Measurements from ENCODE around the gene SLC30A1. TPM values are rescaled to one million over a fixed set of nuclear protein-coding genes. Genes with fewer than 3 reads are reported as not detected.
A peak's percentile ranks its signal among the peaks of the same experiment; 100 is the strongest.

The SLC30A1 gene
- total and polyA plus RNA-seq, 2 donors: 5.7 to 9.3 TPM

- DNase-seq (ENCODE audit: low read depth in 6 of 9, low spot score in 9 of 9): no peak
- no peaks in the 10 kb centered on the region for H3K4me1 ChIP-seq (ENCODE audit: control insufficient read depth in 2 of 2, insufficient read depth in 2 of 2, low read length in 2 of 2)
- no peaks in the 10 kb centered on the region for H3K36me3 ChIP-seq (ENCODE audit: control insufficient read depth in 2 of 2, insufficient read depth in 2 of 2, low read length in 1 of 2)
- no peaks in the 10 kb centered on the region for H3K27me3 ChIP-seq (ENCODE audit: control insufficient read depth in 2 of 2, insufficient read depth in 1 of 2, low read length in 1 of 2)
- no peaks in the 10 kb centered on the region for H3K9me3 ChIP-seq (ENCODE audit: control insufficient read depth in 2 of 2, insufficient read depth in 1 of 2, low read length in 1 of 2)
- no peak overlapping the region for H3K4me3 ChIP-seq (ENCODE audit: low read length in 2 of 2)
- H3K27ac ChIP-seq (ENCODE audit: low read depth in 1 of 2, low read length in 1 of 2): no peak overlapping the region
Measured at GRCh38 chr1:211595419-211595818, 16.5 kb upstream of the SLC30A1 start.

- no peak for DNase-seq (ENCODE audit: low read depth in 6 of 9, low spot score in 9 of 9)
- Histone ChIP-seq H3K4me1 (ENCODE audit: control insufficient read depth in 2 of 2, insufficient read depth in 2 of 2, low read length in 2 of 2) (peaks cover 0 to 4% of the 10 kb centered on the region in 2 donors), H3K27ac (ENCODE audit: low read depth in 1 of 2, low read length in 1 of 2) (no peak overlapping the region), H3K27me3 (ENCODE audit: control insufficient read depth in 2 of 2, insufficient read depth in 1 of 2, low read length in 1 of 2) (no peaks in the 10 kb centered on the region), H3K9me3 (ENCODE audit: control insufficient read depth in 2 of 2, insufficient read depth in 1 of 2, low read length in 1 of 2) (no peaks in the 10 kb centered on the region), H3K36me3 (ENCODE audit: control insufficient read depth in 2 of 2, insufficient read depth in 2 of 2, low read length in 1 of 2) (no peaks in the 10 kb centered on the region), H3K4me3 (ENCODE audit: low read length in 2 of 2) (no peak overlapping the region)
- 93% methylated on average over 5 of the region's 5 CpGs for WGBS
Measured at GRCh38 chr1:211591980-211592493, 13.1 kb upstream of the SLC30A1 start.

GRCh38 chr1:211589782-211590721 lies 11.1 kb upstream of the SLC30A1 start:
- peak in 1 of 9 donors; percentile 34 for DNase-seq (ENCODE audit: low read depth in 6 of 9, low spot score in 9 of 9)
- no peak overlapping the region for H3K27ac ChIP-seq (ENCODE audit: low read depth in 1 of 2, low read length in 1 of 2)
- WGBS: 17% methylated on average over 6 of the region's 6 CpGs
- H3K9me3 ChIP-seq (ENCODE audit: control insufficient read depth in 2 of 2, insufficient read depth in 1 of 2, low read length in 1 of 2): no peaks in the 10 kb centered on the region
- H3K4me3 ChIP-seq (ENCODE audit: low read length in 2 of 2): no peak overlapping the region
- no peaks in the 10 kb centered on the region for H3K27me3 ChIP-seq (ENCODE audit: control insufficient read depth in 2 of 2, insufficient read depth in 1 of 2, low read length in 1 of 2)
- peaks cover 0 to 4% of the 10 kb centered on the region in 2 donors for H3K4me1 ChIP-seq (ENCODE audit: control insufficient read depth in 2 of 2, insufficient read depth in 2 of 2, low read length in 2 of 2)
- no peaks in the 10 kb centered on the region for H3K36me3 ChIP-seq (ENCODE audit: control insufficient read depth in 2 of 2, insufficient read depth in 2 of 2, low read length in 1 of 2)

- over 99% methylated on average over 4 of the region's 4 CpGs for WGBS
- Histone ChIP-seq H3K36me3 (ENCODE audit: control insufficient read depth in 2 of 2, insufficient read depth in 2 of 2, low read length in 1 of 2) (no peaks in the 10 kb centered on the region), H3K9me3 (ENCODE audit: control insufficient read depth in 2 of 2, insufficient read depth in 1 of 2, low read length in 1 of 2) (no peaks in the 10 kb centered on the region), H3K27me3 (ENCODE audit: control insufficient read depth in 2 of 2, insufficient read depth in 1 of 2, low read length in 1 of 2) (no peaks in the 10 kb centered on the region), H3K27ac (ENCODE audit: low read depth in 1 of 2, low read length in 1 of 2) (no peak overlapping the region), H3K4me3 (ENCODE audit: low read length in 2 of 2) (no peak overlapping the region), H3K4me1 (ENCODE audit: control insufficient read depth in 2 of 2, insufficient read depth in 2 of 2, low read length in 2 of 2) (peaks cover 0 to 4% of the 10 kb centered on the region in 2 donors)
- no peak for DNase-seq (ENCODE audit: low read depth in 6 of 9, low spot score in 9 of 9)
Measured at GRCh38 chr1:211588711-211589110, 9.8 kb upstream of the SLC30A1 start.

- Histone ChIP-seq H3K27me3 (ENCODE audit: control insufficient read depth in 2 of 2, insufficient read depth in 1 of 2, low read length in 1 of 2) (no peaks in the 10 kb centered on the region), H3K4me1 (ENCODE audit: control insufficient read depth in 2 of 2, insufficient read depth in 2 of 2, low read length in 2 of 2) (peaks cover 0 to 4% of the 10 kb centered on the region in 2 donors), H3K36me3 (ENCODE audit: control insufficient read depth in 2 of 2, insufficient read depth in 2 of 2, low read length in 1 of 2) (no peaks in the 10 kb centered on the region), H3K9me3 (ENCODE audit: control insufficient read depth in 2 of 2, insufficient read depth in 1 of 2, low read length in 1 of 2) (no peaks in the 10 kb centered on the region), H3K27ac (ENCODE audit: low read depth in 1 of 2, low read length in 1 of 2) (no peak overlapping the region), H3K4me3 (ENCODE audit: low read length in 2 of 2) (no peak overlapping the region)
- DNase-seq (ENCODE audit: low read depth in 6 of 9, low spot score in 9 of 9): no peak
- WGBS: 96% methylated on average over 2 of the region's 2 CpGs
Measured at GRCh38 chr1:211587123-211587522, 8.2 kb upstream of the SLC30A1 start.

- H3K9me3 ChIP-seq (ENCODE audit: control insufficient read depth in 2 of 2, insufficient read depth in 1 of 2, low read length in 1 of 2): no peaks in the 10 kb centered on the region
- no peaks in the 10 kb centered on the region for H3K27me3 ChIP-seq (ENCODE audit: control insufficient read depth in 2 of 2, insufficient read depth in 1 of 2, low read length in 1 of 2)
- H3K4me1 ChIP-seq (ENCODE audit: control insufficient read depth in 2 of 2, insufficient read depth in 2 of 2, low read length in 2 of 2): peaks cover 0 to 4% of the 10 kb centered on the region in 2 donors
- WGBS: 84% methylated on average over 4 of the region's 4 CpGs
- no peaks in the 10 kb centered on the region for H3K36me3 ChIP-seq (ENCODE audit: control insufficient read depth in 2 of 2, insufficient read depth in 2 of 2, low read length in 1 of 2)
- no peak overlapping the region for H3K4me3 ChIP-seq (ENCODE audit: low read length in 2 of 2)
- no peak for DNase-seq (ENCODE audit: low read depth in 6 of 9, low spot score in 9 of 9)
- no peak overlapping the region for H3K27ac ChIP-seq (ENCODE audit: low read depth in 1 of 2, low read length in 1 of 2)
Measured at GRCh38 chr1:211586538-211586937, 7.6 kb upstream of the SLC30A1 start.

- Histone ChIP-seq H3K36me3 (ENCODE audit: control insufficient read depth in 2 of 2, insufficient read depth in 2 of 2, low read length in 1 of 2) (no peaks in the 10 kb centered on the region), H3K27me3 (ENCODE audit: control insufficient read depth in 2 of 2, insufficient read depth in 1 of 2, low read length in 1 of 2) (no peaks in the 10 kb centered on the region), H3K27ac (ENCODE audit: low read depth in 1 of 2, low read length in 1 of 2) (no peak overlapping the region), H3K4me3 (ENCODE audit: low read length in 2 of 2) (no peak overlapping the region), H3K9me3 (ENCODE audit: control insufficient read depth in 2 of 2, insufficient read depth in 1 of 2, low read length in 1 of 2) (no peaks in the 10 kb centered on the region), H3K4me1 (ENCODE audit: control insufficient read depth in 2 of 2, insufficient read depth in 2 of 2, low read length in 2 of 2) (peaks cover 3 to 7% of the 10 kb centered on the region in 2 donors)
- DNase-seq (ENCODE audit: low read depth in 6 of 9, low spot score in 9 of 9): no peak
- 97% methylated on average over 11 of the region's 11 CpGs for WGBS
Measured at GRCh38 chr1:211583011-211583992, 4.3 kb upstream of the SLC30A1 start.

GRCh38 chr1:211581526-211581925 lies 2.6 kb upstream of the SLC30A1 start:
- 90% methylated on average over 3 of the region's 3 CpGs for WGBS
- Histone ChIP-seq H3K9me3 (ENCODE audit: control insufficient read depth in 2 of 2, insufficient read depth in 1 of 2, low read length in 1 of 2) (no peaks in the 10 kb centered on the region), H3K27ac (ENCODE audit: low read depth in 1 of 2, low read length in 1 of 2) (no peak overlapping the region), H3K4me1 (ENCODE audit: control insufficient read depth in 2 of 2, insufficient read depth in 2 of 2, low read length in 2 of 2) (peaks cover 7 to 15% of the 10 kb centered on the region in 2 donors), H3K27me3 (ENCODE audit: control insufficient read depth in 2 of 2, insufficient read depth in 1 of 2, low read length in 1 of 2) (peaks cover 0 to 4% of the 10 kb centered on the region in 2 donors), H3K4me3 (ENCODE audit: low read length in 2 of 2) (no peak overlapping the region), H3K36me3 (ENCODE audit: control insufficient read depth in 2 of 2, insufficient read depth in 2 of 2, low read length in 1 of 2) (no peaks in the 10 kb centered on the region)
- no peak for DNase-seq (ENCODE audit: low read depth in 6 of 9, low spot score in 9 of 9)
